ENCODE data around the gene MAN1A1.

Gene MAN1A1

DNA sequence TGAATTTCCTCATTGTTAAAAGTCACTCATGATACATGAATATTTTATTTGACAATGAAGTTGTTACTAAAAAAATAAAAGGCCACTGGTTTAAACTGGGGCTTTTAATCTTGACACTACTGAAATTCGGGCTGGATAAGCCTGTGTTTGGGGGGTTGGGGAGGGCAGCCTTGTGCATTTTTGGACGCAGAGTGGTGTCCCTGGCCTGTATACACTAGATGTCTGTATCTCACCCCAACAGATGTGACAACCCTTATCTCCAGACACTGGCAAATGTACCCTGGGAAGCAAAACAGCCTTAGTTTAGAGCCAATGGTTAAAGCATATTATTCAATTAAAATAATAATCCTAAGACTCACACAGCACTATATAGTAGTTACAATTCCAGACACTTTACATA, 24.8 kb downstream of the MAN1A1 start:
- no peak for DNase-seq

DNA sequence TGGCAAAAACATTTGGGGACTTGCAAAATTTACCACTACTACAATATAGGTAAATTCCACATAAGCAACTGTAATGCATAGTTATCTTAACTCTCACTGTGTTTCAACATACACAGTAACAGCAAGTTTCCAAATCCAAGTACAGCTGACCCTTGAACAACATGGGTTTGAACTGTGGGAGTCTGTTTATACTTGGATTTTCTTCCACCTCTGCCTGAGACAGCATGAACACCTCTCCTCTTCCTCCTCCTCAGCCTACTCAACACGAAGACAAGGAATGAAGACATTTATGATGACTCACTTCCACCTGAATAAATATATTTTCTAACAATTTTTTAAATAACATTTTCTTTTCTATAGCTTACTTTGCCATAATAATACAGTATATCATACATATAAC, 25.6 kb downstream of the MAN1A1 start:
- DNase-seq: no peak

GRCh38 chr6:119323478-119323877, 26.1 kb downstream of the MAN1A1 start:
- peak; percentile 41 for DNase-seq

GRCh38 chr6:119322715-119323350, 26.7 kb downstream of the MAN1A1 start:
- DNase-seq: no peak

DNA sequence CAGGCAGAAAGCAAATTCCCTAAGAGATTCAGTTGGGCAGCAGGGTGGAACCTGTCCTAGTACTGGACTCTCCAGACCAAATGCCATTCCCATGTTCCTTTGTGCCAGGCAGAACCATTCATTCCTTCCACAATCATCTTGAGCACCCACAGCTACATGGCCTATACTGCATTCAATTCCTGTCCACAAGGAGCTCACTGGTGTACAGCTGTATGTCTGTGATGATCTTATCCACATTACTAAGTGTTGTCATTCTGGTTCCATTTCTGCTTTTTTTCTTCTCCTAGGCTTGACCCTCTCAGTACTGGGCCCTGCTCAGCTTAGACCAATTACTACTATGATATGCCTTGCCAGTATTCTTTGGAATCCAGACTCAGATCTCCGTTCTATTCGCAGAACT, 27.5 kb downstream of the MAN1A1 start:
- DNase-seq: no peak

DNA sequence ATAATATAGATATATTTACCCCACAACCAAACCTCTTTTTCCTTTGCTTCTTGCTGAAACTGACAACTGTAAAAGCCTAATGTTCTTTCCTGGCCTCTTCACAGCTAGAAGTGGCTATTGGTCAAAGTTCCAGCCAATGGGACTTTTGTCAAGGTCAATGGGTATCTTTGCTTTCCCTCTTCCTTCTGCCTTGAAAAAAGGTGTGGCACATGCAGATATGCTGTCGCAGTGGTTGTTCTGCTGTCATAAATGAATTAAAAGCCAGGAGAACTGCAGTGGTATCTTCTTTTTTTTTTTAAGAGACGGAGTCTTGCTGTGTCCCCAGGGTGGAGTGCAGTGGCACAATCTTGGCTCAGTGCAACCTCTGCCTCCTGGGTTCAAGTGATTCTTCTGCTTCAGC, 29.9 kb downstream of the MAN1A1 start:
- DNase-seq: no peak

DNA sequence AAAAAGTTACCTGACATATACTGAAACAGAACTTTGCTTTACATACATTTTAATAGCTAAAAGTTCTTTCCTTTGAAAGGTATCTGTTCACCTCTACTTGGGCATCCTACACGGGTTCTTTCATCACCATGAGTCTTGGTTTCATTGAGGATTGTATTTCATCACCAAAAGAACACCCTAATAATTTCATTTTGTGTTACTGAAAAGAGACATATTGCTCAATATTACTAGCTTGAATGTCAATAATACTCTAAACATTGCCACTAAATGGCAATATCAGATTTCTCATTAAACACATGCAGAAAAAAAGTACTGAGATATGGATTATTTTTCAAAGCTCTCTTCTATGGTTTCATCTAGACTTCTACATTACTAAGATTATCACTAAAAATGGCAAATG, 30.8 kb downstream of the MAN1A1 start:
- DNase-seq: no peak

- DNase-seq: no peak
These were observed 31.4 kb downstream of the MAN1A1 start for GRCh38 chr6:119318176-119318575.

GRCh38 chr6:119317007-119317406, 32.6 kb downstream of the MAN1A1 start:
- no peak for DNase-seq

- no peak for DNase-seq
These were observed 34.7 kb downstream of the MAN1A1 start for GRCh38 chr6:119314885-119315272.

DNA sequence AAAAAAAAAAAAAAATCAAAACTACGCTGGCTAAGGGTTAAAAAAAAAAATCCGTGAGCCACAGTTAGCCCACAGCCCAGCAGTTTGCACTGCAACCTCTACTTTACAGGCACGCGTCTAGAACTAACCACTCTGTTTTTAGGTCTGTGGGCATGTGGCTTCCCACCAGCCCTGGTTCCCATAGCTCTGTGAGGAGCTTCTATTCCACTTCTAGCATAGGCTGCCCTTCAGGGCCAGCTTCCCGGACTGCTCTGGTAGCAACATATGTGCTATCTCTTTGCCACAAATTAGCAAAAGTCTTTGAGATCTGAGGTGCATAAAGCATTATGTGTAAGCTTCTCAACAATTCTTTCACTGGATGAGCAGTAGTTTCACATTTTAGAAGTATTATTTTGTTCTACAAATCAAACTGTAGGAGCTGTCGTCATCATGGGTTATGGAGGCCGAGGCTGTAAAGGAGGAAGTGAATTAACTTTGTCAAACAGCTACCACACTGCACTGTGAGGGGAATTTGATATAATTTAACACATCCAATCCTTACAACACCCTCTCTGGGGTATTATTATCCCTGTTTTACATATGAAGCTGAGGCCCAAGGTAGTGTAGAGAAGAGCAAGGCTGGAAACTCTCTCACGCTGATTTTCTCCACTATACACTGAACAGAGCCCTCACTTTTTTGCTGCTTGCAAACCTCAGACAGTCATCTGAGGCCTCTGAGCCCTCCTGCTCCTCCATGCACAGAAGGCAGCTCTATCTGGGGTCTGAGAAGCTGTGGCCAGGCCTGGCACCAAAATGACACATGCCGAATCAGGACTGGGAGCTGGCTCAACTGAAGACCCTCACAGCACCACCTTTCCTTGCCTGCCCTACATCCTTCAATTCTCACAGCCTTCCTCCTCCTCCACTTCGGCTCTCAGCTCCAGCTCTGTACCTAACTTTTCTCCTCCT, 35.4 kb downstream of the MAN1A1 start:
- DNase-seq: no peak

DNA sequence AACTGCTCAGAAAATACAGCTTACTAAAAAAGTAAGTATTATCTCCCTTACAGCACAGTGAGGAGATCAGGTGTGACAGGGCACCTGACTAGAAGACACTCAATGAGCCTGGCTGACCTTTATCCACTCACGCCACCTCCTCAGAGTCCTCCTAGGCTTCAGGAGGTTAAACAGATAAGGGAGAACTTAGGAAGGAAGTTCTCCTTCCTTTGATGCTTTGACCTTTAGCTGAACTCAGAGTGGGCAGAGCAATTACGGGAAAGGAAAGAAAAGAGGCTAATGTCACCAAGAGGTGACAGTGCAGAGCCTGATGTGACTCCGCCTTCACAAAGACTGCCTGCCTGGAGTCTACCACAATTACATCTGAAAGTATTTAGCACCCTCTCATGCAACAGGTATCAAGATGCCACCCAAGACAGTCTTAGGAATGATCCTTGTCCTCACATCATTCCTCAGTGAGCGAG, 36.7 kb downstream of the MAN1A1 start:
- DNase-seq: no peak

GRCh38 chr6:119312441-119312840, 37.1 kb downstream of the MAN1A1 start:
- DNase-seq: no peak

DNA sequence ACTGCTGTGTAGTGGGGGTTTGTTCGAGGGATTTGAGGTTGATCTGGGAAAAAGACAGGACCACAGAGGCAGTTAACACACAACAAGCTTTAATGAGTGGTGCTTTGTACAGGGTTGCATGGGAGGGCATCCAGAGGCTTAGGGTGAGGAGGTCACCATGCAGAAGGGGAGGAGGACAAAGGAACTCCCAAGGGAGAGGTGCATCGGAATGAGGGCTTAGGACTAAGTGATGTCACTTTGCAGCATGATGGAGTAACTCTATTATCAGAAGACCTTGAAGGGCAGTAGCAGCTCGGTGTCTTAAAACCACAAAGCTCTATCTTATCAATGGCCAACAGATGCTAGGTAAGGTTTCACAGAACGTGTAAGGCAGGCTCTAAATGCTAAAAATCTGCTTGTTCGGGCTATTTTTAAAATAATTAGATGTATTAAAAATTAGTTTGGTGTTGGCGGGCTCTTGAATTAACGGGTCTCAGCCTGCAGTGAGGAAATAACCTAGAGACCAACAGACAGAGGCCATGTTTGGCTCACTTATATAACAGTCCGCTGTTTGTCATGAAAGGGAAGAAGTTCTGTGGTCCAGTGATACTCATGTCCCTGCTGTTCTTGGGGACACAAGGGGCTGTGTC, 37.9 kb downstream of the MAN1A1 start:
- DNase-seq: no peak

- peak; percentile 54 for DNase-seq
These were observed 39.0 kb downstream of the MAN1A1 start for GRCh38 chr6:119310486-119311036.

DNA sequence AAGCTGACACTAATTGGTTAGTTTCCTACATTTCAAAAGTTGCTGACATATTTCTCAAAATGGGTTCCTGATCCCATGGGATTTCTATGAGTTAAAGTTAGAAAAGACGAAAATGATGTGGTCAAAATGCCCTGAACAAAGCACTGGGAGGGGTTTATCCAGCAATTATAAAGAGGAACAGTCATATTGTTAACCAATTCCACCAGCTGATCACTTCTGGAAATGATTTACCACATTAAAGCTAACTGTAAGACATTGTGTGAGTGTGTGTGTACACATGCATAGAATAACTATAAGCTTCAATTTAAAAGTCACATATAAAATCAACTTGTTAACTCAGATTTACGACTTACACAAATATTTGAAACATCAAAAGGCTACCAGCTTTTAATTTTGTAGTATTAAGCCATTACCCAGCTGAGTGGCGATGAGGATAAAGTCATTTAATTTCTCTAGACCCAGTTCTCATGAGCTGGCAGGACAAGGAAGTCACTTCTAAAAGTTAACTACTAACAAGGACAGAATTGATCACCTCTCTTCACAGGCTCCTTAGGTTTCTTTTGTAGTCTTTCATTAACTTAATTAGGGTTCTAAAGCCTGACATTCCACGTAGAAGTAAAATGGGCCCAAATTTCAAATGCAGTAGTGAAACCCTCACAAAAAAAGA, 40.4 kb downstream of the MAN1A1 start:
- DNase-seq: no peak

DNA sequence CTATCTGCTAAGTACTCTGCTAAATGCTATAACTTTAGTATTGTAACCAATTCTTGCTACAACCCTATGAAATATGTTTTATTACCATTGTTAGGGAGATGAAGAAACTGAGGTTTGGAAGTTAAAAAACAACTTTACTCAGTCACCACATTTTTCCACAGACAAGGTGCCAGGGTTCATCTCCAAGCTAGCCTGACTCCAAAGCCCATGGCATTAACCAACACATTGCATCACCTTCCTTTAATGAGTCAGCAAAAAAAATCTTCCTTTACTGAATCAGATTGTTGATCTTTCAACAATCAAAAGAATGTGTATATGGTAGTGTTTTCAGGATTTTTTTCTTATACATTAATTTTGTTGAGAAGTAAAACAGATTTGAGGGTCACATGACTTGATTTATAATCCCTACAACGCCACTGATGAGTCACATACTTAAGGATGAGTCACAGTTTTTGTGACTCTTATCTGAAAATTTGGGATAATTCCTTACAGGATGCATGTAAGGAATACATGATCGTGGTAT, 41.5 kb downstream of the MAN1A1 start:
- DNase-seq: peak; percentile 91

DNA sequence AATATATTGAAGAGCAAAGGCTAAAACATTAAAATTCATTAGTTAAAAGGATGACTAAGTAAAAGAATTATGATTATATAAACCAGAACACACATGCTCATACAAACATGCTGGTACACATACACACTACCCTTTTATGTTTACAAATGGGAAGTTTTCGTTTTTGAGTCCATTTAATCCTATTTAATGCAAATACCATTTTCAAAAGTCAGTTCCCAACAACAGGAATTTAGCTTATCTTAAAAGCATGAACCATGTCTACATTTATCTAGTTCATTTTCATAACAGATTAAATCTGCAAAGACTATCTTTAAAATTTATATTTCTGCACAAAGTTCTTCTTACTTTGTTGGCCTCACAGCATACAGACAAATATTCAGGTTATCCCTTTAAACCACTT, 42.5 kb downstream of the MAN1A1 start:
- no peak for DNase-seq

DNA sequence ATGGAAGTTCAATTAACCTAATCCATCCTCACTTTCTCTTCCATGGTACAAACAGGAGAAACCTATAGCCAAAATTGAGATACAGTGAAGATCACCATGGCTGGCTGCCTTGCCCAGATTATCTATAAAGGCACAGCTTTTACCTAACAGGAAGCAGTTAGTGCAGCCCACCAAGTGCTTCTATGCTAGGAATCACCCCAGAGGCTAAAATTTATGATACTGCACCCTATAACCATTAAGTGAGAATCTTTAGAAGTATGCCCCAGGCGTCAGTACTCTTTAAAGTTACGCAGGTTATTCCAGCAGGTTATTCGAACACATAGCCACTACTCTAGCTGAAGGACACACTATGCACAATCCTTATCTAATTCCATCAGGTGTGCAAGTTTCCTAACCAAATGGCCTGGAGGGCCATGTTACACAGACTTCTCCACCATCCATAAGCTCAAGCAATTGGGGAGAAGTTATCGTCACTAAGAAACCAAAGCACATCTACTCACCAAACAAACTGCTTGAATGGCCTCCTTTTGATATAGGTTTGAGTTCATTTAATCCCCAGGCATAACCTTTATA, 43.1 kb downstream of the MAN1A1 start:
- DNase-seq: no peak

- DNase-seq: no peak
These were observed 46.2 kb downstream of the MAN1A1 start for GRCh38 chr6:119303164-119303887.

DNA sequence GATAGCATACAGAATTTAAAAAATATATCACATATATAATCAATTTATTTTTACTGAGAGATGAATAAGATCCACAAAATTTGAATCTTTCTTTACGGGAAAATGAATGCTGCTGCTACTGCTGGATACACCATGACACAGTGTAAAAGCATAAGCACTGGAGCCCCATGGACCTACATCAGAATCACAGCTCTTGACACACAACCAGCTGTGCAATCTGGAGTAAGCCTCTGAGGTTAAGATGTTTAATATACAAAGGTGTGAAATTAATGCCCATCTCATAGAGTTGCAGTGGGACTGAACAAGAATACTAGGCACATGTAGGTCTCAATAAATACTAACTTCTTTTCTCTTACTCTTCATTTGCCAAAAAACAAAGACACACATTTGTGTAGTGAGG, 48.1 kb downstream of the MAN1A1 start:
- DNase-seq: no peak

- no peak for DNase-seq
These were observed 49.9 kb downstream of the MAN1A1 start for GRCh38 chr6:119299694-119300093.

Data from HCEC 1CT (cell line).